ENCODE results near the gene CARS2. TPM values are rescaled to one million over a fixed set of nuclear protein-coding genes. Genes with fewer than 3 reads are reported as not detected.
"Not testable (repeated sequence)": the region's sequence is repeated elsewhere in the genome, so short reads cannot be mapped to it uniquely, and the experiment has no call there.

CARS2 gene
- total RNA-seq, 6 experiments from 2014 or later: 50.1 to 68.0 (median 52.9) TPM

GRCh38 chr13:110610955-110611595 lies 94.8 kb downstream of the CARS2 start:
- no peak overlapping the region for H3K27ac Mint-ChIP-seq
- peaks cover 9% of the 10 kb centered on the region for H3K36me3 Mint-ChIP-seq (ENCODE audit: low read depth)
- H3K9me3 Mint-ChIP-seq: peaks cover 11% of the 10 kb centered on the region
- H3K4me1 Mint-ChIP-seq (ENCODE audit: low read depth): peaks cover 14% of the 10 kb centered on the region
- TF ChIP-seq, protein P1, sequence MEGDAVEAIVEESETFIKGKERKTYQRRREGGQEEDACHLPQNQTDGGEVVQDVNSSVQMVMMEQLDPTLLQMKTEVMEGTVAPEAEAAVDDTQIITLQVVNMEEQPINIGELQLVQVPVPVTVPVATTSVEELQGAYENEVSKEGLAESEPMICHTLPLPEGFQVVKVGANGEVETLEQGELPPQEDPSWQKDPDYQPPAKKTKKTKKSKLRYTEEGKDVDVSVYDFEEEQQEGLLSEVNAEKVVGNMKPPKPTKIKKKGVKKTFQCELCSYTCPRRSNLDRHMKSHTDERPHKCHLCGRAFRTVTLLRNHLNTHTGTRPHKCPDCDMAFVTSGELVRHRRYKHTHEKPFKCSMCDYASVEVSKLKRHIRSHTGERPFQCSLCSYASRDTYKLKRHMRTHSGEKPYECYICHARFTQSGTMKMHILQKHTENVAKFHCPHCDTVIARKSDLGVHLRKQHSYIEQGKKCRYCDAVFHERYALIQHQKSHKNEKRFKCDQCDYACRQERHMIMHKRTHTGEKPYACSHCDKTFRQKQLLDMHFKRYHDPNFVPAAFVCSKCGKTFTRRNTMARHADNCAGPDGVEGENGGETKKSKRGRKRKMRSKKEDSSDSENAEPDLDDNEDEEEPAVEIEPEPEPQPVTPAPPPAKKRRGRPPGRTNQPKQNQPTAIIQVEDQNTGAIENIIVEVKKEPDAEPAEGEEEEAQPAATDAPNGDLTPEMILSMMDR (IDR thresholded peaks at IDR 0.05): no peak
- no peak for DNase-seq
- H3K4me3 Mint-ChIP-seq: no peak overlapping the region
- peaks cover 12% of the 10 kb centered on the region for H3K27me3 Mint-ChIP-seq (ENCODE audit: insufficient read depth)

- TF ChIP-seq, protein P1 (IDR thresholded peaks at IDR 0.05): no peak
- no peak overlapping the region for H3K4me3 Mint-ChIP-seq
- H3K9me3 Mint-ChIP-seq: no peaks in the 10 kb centered on the region
- H3K27ac Mint-ChIP-seq: no peak overlapping the region
- H3K36me3 Mint-ChIP-seq (ENCODE audit: low read depth): no peaks in the 10 kb centered on the region
- no peak for DNase-seq
- H3K27me3 Mint-ChIP-seq (ENCODE audit: insufficient read depth): peaks cover 9% of the 10 kb centered on the region
- H3K4me1 Mint-ChIP-seq (ENCODE audit: low read depth): peaks cover 7% of the 10 kb centered on the region
Measured at GRCh38 chr13:110607675-110608224, 98.2 kb downstream of the CARS2 start.

GRCh38 chr13:110606281-110606680 lies 99.6 kb downstream of the CARS2 start:
- not testable (repeated sequence) for H3K9me3 Mint-ChIP-seq; DNase-seq; H3K4me1 Mint-ChIP-seq (ENCODE audit: low read depth); H3K27ac Mint-ChIP-seq; H3K36me3 Mint-ChIP-seq (ENCODE audit: low read depth); H3K27me3 Mint-ChIP-seq (ENCODE audit: insufficient read depth); H3K4me3 Mint-ChIP-seq

DNA sequence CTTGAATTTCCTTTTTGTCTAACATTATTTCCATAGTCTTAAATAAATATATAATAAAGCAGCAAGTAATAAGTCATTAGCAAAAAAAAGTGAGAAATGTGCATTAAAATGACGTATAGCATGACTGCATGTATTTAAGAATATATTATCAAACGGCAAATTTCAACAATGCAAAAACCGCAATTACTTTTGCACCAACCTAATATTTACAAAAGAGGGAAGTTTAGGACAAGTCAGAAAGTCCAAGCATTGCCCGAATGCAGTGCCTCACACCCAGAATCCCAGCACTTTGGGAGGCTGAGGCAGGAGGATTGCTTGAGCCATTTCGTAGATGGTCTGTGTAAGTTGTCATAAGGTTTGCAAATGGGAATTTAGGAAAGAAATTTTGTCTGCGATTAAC lies 100.8 kb downstream of the CARS2 start:
- no peaks in the 10 kb centered on the region for H3K9me3 Mint-ChIP-seq
- no peak overlapping the region for H3K27ac Mint-ChIP-seq
- no peaks in the 10 kb centered on the region for H3K36me3 Mint-ChIP-seq (ENCODE audit: low read depth)
- H3K4me3 Mint-ChIP-seq: no peak overlapping the region
- DNase-seq: no peak
- TF ChIP-seq, protein P1 (IDR thresholded peaks at IDR 0.05): no peak
- H3K27me3 Mint-ChIP-seq (ENCODE audit: insufficient read depth): peaks cover 11% of the 10 kb centered on the region; the same call in 1 of the 2 replicates
- peaks cover 7% of the 10 kb centered on the region for H3K4me1 Mint-ChIP-seq (ENCODE audit: low read depth)

- DNase-seq: no peak
- H3K4me1 Mint-ChIP-seq (ENCODE audit: low read depth): no peaks in the 10 kb centered on the region
- H3K36me3 Mint-ChIP-seq (ENCODE audit: low read depth): no peaks in the 10 kb centered on the region
- H3K4me3 Mint-ChIP-seq: no peak overlapping the region
- no peak overlapping the region for H3K27ac Mint-ChIP-seq
- H3K27me3 Mint-ChIP-seq (ENCODE audit: insufficient read depth): peaks cover 10% of the 10 kb centered on the region; the same call in 1 of the 2 replicates
- TF ChIP-seq, protein P1 (IDR thresholded peaks at IDR 0.05): no peak
- no peaks in the 10 kb centered on the region for H3K9me3 Mint-ChIP-seq
Measured at GRCh38 chr13:110600980-110601379, 104.9 kb downstream of the CARS2 start.

GRCh38 chr13:110600261-110600819 lies 105.6 kb downstream of the CARS2 start:
- Mint-ChIP-seq H3K4me1 (ENCODE audit: low read depth) (no peaks in the 10 kb centered on the region), H3K36me3 (ENCODE audit: low read depth) (no peaks in the 10 kb centered on the region), H3K27ac (no peak overlapping the region)

More at GRCh38 chr13:110600261-110600819, 105.6 kb downstream of the CARS2 start:
- H3K4me3 Mint-ChIP-seq: no peak overlapping the region
- TF ChIP-seq, protein P1 (IDR thresholded peaks at IDR 0.05): no peak
- peaks cover 10% of the 10 kb centered on the region; the same call in 1 of the 2 replicates for H3K27me3 Mint-ChIP-seq (ENCODE audit: insufficient read depth)
- no peak for DNase-seq
- H3K9me3 Mint-ChIP-seq: no peaks in the 10 kb centered on the region
